Left renal pelvis (tissue), 4 donors: ENCODE results near the gene VSX2. TPM values are rescaled to one million over a fixed set of nuclear protein-coding genes. Genes with fewer than 3 reads are reported as not detected.

ENCODE experiments used
- DNase-seq, 4 donors: peaks; one replicate each; pipeline ENCODE4 v3.0.0-alpha.2; 2013; ENCODE audit warnings: low read depth in 4 of 4, low spot score in 3 of 4
- polyA plus RNA-seq, 4 donors: library from polyadenylated mRNA; unstranded; fragments of 120-200 nt; gene quantifications; one replicate each; pipeline ENCODE4 v1.2.1, GENCODE V29; 2013; ENCODE audit not compliant: insufficient read length in 4 of 4

VSX2 gene
- polyA plus RNA-seq, 4 donors = 0.06 to 0.16 (median 0.13) TPM; not detected in 1

DNA sequence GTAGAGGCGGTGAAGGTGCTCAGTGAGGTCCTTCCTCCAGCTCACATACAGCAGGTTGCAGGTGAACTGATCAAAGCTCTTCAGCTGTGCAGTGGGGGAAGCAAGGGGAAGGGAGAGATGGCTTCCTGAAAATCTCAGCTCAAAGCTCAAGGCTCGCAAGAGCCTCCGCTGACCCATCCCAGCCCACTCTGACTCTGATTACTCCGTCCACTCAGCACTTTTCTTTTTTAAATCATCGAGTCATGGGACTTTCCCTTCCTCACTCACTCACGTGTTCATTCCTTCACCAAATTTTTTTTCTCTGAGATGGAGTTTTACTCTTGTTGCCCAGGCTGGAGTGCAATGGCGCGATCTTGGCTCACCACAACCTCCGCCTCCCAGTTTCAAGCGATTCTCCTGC is 58.7 kb downstream of the VSX2 start:
- DNase-seq = no peak

DNA sequence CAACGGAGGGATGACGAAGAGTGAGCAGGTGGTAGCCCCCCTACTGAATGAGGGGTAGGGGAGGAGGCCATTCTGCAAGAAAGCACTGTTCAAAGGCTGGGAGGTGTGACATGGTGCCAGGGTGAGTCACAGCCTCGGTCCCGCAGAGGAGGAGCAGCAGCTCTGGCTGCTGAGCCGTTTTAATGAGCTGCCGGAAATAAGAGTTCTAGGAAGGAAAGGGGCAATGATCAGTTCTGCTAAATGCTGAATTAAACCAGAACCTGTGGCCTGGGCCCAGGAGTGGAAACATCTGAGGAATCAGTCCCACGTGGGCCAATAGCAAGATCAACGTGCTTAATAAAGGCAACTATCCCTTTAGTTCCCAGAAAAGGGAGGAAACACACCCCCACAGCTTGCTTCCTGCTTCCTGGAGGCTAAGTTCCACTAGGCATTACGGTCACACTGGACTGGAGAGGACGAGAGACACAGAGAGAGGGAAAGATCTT is 59.9 kb downstream of the VSX2 start:
- DNase-seq = no peak

DNA sequence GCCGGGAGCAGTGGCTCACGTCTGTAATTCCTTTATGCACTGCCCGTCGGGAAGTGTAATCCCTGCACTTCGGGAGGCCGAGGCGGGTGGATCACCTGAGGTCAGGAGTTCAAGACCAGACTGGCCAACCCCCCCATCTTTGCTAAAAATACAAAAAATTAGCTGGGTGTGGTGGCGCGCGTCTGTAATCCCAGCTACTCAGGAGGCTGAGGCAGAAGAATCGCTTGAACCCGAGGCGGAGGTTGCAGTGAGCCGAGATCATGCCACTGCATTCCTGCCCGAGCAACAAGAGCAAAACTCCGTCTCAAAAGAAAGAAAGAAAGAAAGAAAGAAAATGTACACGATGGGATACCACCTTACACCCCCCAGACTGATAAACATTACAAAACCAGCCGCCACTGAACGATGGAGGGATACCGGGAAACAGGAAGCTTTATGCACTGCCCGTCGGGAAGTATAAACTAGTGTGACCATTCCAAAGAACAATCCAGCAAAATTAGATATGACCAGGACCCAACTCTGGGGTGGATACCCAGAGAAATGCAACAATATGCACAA is 62.4 kb downstream of the VSX2 start:
- DNase-seq = no peak

DNA sequence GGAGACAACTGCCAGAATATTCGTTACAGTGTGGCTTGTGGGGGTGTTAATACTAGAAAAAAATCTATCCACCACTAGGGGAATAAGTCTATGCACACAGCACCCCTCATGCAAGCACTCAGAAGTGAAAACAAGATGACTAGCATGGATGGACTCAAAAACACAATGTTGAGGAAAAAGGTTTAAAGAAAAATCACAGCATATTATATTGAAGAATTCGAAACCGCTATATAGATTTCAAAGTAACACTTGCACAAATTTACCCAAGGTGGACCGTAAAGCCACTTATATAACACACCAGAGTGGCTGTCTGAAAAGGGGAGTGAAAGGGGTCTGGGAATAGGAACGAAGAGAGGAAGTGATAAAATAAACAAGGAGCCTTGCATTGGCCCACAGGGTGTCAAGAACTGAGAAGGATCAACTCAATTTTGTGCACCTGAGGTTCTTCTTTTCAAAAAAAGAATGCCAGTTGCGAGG is 62.9 kb downstream of the VSX2 start:
- no peak for DNase-seq

DNA sequence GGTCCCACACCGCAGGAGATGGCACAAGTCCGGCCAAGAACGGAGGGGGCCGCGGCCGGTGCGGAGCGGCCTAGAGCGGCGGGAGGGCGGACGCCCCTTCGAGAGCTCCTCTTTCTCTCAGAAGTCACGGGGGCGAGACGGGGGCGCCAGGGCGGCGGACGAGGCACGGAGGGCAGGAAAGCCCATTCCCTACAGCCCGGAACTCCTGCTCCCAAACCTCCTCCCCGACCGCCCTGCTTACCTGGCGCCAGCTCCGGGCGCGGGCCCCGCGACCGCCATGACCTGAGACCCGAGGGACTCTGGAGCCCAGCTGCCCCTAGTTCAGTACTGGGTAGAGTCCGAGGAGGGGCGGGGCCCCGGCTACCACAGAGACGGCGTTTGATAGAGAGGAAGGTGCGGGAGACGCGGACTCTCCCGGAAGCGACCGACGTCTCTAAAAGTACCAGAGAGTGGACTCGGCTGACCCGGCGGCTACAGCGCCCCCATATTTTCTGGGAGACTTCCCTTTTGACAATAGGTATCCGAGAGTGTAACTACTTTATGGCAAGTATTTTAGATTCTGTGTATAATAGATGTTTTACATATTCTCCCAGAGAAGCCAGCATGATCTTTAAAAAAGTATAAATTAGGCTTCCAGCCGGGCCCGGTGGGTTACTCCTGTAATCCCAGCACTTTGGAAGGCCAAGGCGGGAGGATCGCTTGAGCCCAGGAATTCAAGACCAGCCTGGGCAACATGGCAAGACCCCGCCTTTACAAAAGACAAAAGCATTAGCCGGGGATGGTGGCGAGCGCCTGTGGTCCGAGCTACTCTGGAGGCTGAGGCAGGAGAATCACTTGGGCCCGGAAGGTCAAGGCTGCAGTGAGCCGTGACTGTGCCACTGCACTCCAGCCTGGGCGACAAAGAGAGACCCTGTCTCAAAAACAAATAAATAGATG is 63.7 kb downstream of the VSX2 start, which contains the start of gene ABCD4:
TSS of gene ABCD4 (minus strand) at position 301 of the 936 bp plus-strand sequence. CDS start at position 279, 22 bp downstream.
- peak; percentile 75 to 86 (median 83) for DNase-seq

DNA sequence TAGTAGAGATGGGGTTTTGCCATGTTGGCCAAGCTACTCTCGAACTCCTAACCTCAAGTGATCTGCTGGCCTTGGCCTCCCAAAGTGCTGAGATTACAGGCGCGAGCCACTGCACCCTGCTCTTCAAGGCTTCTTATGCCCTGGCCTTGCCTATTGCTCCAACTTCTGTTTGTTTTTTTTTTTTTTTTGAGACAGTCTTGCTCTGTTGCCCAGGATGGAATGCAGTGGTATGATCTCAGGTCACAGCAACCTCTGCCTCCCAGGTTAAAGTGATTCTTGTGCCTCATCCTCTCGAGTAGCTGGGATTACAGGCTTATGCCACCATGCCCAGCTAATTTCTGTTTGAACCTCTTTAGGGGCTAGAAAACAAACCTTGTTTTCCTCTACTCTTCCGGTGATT is 69.4 kb downstream of the VSX2 start:
- DNase-seq = no peak

DNA sequence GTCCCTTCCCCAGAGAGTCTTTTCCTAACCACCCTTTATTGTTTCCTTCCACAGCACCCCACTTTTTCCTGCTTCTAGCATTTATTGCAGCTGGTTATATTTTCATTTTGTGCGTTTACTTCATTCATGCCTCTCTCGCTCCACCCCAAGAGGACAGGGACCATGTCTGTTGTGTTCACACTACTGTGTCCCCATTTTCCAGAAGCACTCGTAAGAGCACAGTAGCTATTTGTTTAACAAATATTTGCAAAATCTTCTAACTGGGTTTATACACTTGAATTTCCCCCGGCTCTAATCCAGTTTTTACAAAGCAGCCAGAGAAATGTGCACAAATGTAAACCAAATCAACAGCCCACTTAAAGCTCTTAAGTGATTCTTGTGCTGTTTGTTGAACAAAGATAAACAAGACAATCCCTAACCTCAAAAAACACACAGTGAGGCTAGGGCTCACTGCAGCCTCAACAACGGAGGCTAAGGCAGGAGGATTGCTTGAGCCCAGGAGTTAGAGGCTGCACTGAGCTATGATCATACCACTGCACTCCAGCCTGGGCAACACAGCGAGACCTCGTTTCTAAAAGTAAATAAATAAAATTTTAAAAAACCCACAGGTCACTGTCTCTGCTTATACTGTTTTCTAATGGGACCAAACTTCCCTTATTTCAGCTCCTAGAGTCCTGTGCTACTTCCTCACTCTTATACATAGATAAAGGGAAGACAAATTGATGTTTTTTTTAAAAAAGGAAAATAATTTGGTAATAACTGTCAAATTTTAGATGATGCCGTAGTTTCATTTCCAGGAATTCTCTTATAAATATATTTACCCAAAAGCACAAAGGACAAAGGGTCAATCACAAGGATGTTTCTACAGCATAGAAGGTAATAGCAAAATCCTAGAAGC is 70.1 kb downstream of the VSX2 start:
- DNase-seq = no peak

DNA sequence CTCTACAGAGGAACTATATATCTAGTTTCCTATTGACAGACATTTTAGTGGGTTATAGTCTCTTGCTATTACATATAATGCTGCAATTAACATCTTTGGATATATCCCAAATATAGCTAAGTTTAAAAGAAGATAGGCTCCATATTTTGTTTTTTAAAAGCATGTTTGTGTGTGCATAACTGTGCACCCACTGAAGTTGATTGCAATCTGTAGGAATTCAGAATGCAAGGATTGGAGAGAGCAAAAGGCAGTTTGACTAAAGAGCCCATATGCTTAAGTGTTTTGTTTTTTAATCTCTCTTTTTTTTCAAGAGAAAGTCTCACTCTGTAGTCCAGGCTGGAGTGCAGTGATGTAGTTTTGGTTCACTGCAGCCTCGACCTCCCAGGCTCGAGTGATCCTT is 72.9 kb downstream of the VSX2 start:
- DNase-seq = no peak

Other genes starting within 250 kb of the VSX2 start
- 10 to 100 TPM; 16.9 to 53.1 (median 44.7) TPM for gene ENTPD5, start 220.2 kb upstream of the VSX2 start, polyA plus RNA-seq
- 10 to 100 TPM; 15.2 to 19.3 (median 16.7) TPM for gene BBOF1, start 220.1 kb upstream of the VSX2 start, polyA plus RNA-seq
- 100 to 1,000 TPM in 1 of 4 donors, 10 to 100 TPM in 3; 24.4 to 119 (median 85.3) TPM for gene ALDH6A1, start 155.0 kb upstream of the VSX2 start, polyA plus RNA-seq
- 10 to 100 TPM; 15.7 to 20.5 (median 18.4) TPM for gene LIN52, start 154.5 kb upstream of the VSX2 start, polyA plus RNA-seq
- gene ABCD4, start 63.5 kb downstream of the VSX2 start, polyA plus RNA-seq = 100 to 1,000 TPM in 2 of 4 donors, 10 to 100 TPM in 2; 70.7 to 143 (median 88.7) TPM
- gene VRTN, start 109.0 kb downstream of the VSX2 start, polyA plus RNA-seq = not detected
- under 1 TPM; 0.12 to 0.36 (median 0.27) TPM for gene SYNDIG1L, start 186.8 kb downstream of the VSX2 start, polyA plus RNA-seq